Hepatocyte (in vitro differentiated cells): Measurements from ENCODE around the gene ARSI. TPM values are rescaled to one million over a fixed set of nuclear protein-coding genes. Genes with fewer than 3 reads are reported as not detected.

ENCODE experiments used
- DNase-seq: peaks from one replicate; pipeline ENCODE4 v3.0.0-alpha.2; 2016; ENCODE audit warnings: low spot score
- H2AFZ ChIP-seq: fragments of 200-600 bp; sonication (generic); 2 replicates; pipeline ENCODE4 v1.6.0; 2016; ENCODE audit warnings: antibody characterized with exemption, mild to moderate bottlenecking
- H3K27ac ChIP-seq: fragments of 200-600 bp; sonication (generic); 2 replicates; pipeline ENCODE4 v1.5.1; 2016; ENCODE audit warnings: mild to moderate bottlenecking
- H3K27me3 ChIP-seq: fragments of 200-600 bp; sonication (generic); 2 replicates; pipeline ENCODE4 v1.6.1; 2016
- H3K36me3 ChIP-seq: fragments of 200-600 bp; sonication (generic); replicated peaks from 2 replicates; pipeline ENCODE4 v1.5.1; 2016; ENCODE audit warnings: low read depth; ENCODE audit not compliant: insufficient read depth
- H3K4me1 ChIP-seq: fragments of 200-600 bp; sonication (generic); 2 replicates; pipeline ENCODE4 v1.5.1; 2016; ENCODE audit warnings: mild to moderate bottlenecking, moderate library complexity; ENCODE audit not compliant: insufficient read depth
- H3K4me2 ChIP-seq: fragments of 200-600 bp; sonication (generic); 2 replicates; pipeline ENCODE4 v1.6.0; 2016
- H3K4me3 ChIP-seq: fragments of 200-600 bp; sonication (generic); 2 replicates; pipeline ENCODE4 v1.5.1; 2016; ENCODE audit warnings: mild to moderate bottlenecking
- H3K79me2 ChIP-seq: fragments of 200-600 bp; sonication (generic); 2 replicates; pipeline ENCODE4 v1.6.0; 2017; ENCODE audit warnings: mild to moderate bottlenecking
- H3K9me2 ChIP-seq: fragments of 200-600 bp; sonication (generic); replicated peaks from 2 replicates; pipeline ENCODE4 v1.6.0; 2017; ENCODE audit warnings: mild to moderate bottlenecking; ENCODE audit not compliant: insufficient read depth
- H3K9me3 ChIP-seq: fragments of 200-600 bp; sonication (generic); 2 replicates; pipeline ENCODE4 v1.5.1; 2016; ENCODE audit warnings: low read depth, mild to moderate bottlenecking
- H4K20me1 ChIP-seq: fragments of 200-600 bp; sonication (generic); 2 replicates; pipeline ENCODE4 v1.6.0; 2016; ENCODE audit warnings: mild to moderate bottlenecking; ENCODE audit not compliant: insufficient read depth, poor library complexity, severe bottlenecking
- EZH2 ChIP-seq: fragments of 200-600 bp; sonication (generic); IDR thresholded peaks from 2 replicates; pipeline ENCODE4 v1.6.1; 2016; ENCODE audit warnings: antibody characterized with exemption, mild to moderate bottlenecking, borderline replicate concordance
- EZH2phosphoT487 ChIP-seq: fragments of 200-600 bp; sonication (generic); IDR thresholded peaks from one replicate; pipeline ENCODE4 v1.6.1; 2018; ENCODE audit warnings: antibody characterized with exemption, mild to moderate bottlenecking, low read depth, moderate library complexity; ENCODE audit not compliant: unreplicated experiment, severe bottlenecking
- WGBS: methylation state at CpG from one replicate; pipeline ENCODE4 v1.1.6; 2016; ENCODE audit warnings: low lambda C conversion rate; ENCODE audit errors: missing lambda C conversion rate; 5-methylcytosine and 5-hydroxymethylcytosine counted together
- polyA plus RNA-seq: library from polyadenylated mRNA; unstranded; fragments of >200 nt; fragmentation: Nextera tagmentation; extraction: Ambion mirVana; gene quantifications from 2 replicates; pipeline ENCODE4 v1.2.1, GENCODE V29; 2016
- total RNA-seq: library from RNA; depleted of rRNA; stranded (reverse); fragments of >200 nt; gene quantifications from 2 replicates; pipeline ENCODE4 v1.2.3, GENCODE V29; 2014
- TF ChIP-seq, protein P1 (sequence below): fragments of 200-600 bp; sonication (generic); IDR thresholded peaks from 2 replicates; pipeline ENCODE4 v1.5.1; 2016; ENCODE audit warnings: antibody characterized with exemption, mild to moderate bottlenecking; ENCODE audit not compliant: poor library complexity

Gene ARSI
- total and polyA plus RNA-seq, 2 experiments from 2014 or later: 27.1 to 27.9 TPM

DNA sequence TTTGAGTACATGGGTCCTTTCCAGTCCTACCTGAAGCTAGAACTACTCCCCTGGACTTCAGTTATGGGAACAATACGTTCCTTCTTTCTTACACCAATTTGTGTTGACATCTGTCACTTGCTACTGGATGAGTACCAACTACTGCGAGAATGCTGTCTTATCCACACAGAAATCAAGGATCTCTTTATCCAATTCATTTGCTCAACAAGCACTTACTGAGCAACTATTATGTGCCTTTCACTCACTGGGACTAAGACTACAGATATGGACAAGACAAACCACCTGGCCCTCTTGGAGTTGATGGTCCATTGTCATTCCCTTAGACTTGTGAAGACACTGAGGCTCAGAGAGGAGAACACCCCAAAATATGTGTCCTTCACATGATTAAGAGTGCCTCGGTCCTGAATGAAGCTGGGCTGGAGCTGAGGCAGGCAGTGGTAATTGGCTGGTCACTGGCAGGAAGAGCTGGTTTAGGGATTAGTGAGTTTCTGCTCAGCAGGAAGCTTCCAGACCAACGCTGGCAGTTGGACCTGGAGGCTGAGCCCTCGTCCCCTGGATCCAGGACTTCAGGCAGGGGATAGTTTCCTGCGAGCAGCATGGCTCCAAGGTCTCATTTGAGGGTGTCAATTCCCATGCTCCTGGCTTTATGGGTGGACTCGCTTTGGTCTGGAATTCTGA lies 8.4 kb upstream of the ARSI start:
- no peak overlapping the region for H3K27ac ChIP-seq
- H2AFZ ChIP-seq: no peak overlapping the region
- H3K79me2 ChIP-seq: no peaks in the 10 kb centered on the region
- WGBS: 83% methylated on average over 7 of the region's 7 CpGs
- no peak overlapping the region for H3K4me3 ChIP-seq
- H3K4me1 ChIP-seq: no peaks in the 10 kb centered on the region
- H3K36me3 ChIP-seq: no peaks in the 10 kb centered on the region
- no peaks in the 10 kb centered on the region for H4K20me1 ChIP-seq
- no peaks in the 10 kb centered on the region for H3K9me2 ChIP-seq
- no peaks in the 10 kb centered on the region for H3K9me3 ChIP-seq
- TF ChIP-seq EZH2 (no peak), EZH2phosphoT487 (no peak)
- TF ChIP-seq, protein P1, sequence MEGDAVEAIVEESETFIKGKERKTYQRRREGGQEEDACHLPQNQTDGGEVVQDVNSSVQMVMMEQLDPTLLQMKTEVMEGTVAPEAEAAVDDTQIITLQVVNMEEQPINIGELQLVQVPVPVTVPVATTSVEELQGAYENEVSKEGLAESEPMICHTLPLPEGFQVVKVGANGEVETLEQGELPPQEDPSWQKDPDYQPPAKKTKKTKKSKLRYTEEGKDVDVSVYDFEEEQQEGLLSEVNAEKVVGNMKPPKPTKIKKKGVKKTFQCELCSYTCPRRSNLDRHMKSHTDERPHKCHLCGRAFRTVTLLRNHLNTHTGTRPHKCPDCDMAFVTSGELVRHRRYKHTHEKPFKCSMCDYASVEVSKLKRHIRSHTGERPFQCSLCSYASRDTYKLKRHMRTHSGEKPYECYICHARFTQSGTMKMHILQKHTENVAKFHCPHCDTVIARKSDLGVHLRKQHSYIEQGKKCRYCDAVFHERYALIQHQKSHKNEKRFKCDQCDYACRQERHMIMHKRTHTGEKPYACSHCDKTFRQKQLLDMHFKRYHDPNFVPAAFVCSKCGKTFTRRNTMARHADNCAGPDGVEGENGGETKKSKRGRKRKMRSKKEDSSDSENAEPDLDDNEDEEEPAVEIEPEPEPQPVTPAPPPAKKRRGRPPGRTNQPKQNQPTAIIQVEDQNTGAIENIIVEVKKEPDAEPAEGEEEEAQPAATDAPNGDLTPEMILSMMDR: no peak
- H3K4me2 ChIP-seq: no peak overlapping the region
- no peak for DNase-seq
- H3K27me3 ChIP-seq: no peaks in the 10 kb centered on the region

DNA sequence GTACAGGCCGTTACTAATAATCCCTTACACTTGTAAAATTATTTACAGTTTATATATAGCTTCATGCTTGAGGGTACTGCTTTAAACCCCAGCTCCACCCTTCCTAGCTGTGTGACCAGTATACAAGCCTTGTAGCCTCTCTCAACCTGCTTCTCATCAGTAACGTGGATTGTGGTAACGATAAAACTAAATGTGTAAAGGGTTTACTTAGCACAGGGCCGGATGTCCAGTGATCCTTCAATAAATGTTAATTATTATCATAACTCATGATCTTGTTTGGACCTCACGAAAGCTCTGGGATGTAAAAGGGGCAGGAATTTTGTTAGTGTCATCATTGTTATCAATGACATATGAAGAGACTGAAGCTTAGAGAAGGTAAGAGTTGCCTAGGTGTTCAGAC lies 7.5 kb upstream of the ARSI start:
- WGBS: 59% methylated on average over 5 of the region's 5 CpGs
- Histone ChIP-seq H3K36me3 (no peaks in the 10 kb centered on the region), H3K79me2 (no peaks in the 10 kb centered on the region), H3K4me3 (no peak overlapping the region), H3K4me1 (no peaks in the 10 kb centered on the region), H3K9me2 (no peaks in the 10 kb centered on the region), H2AFZ (no peak overlapping the region), H3K27me3 (no peaks in the 10 kb centered on the region), H4K20me1 (no peaks in the 10 kb centered on the region), H3K4me2 (no peak overlapping the region), H3K27ac (no peak overlapping the region), H3K9me3 (no peaks in the 10 kb centered on the region)
- DNase-seq: no peak
- TF ChIP-seq EZH2phosphoT487: no peak
- TF ChIP-seq, protein P1: no peak
- TF ChIP-seq EZH2: no peak

DNA sequence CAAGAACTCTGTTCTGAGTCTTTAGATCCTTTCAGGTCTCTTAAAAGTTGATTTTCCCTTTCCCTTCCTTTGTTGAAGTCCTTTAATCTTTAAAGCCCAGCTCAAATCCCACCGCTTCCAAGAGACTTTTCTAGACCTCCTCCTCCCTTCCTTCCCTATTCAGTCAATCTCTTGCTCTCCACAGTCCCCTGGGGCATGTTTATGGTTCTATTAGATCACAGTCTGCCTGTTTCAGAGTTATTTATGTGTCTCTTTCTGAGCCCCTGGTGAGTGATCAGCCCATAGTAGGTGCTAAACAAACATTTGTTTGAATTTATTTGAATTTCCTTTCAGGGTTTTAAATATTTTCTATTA lies 7.2 kb upstream of the ARSI start:
- no peaks in the 10 kb centered on the region for H3K4me1 ChIP-seq

More for the DNA sequence above, 7.2 kb upstream of the ARSI start:
- no peak for DNase-seq
- H2AFZ ChIP-seq: no peak overlapping the region
- H3K9me2 ChIP-seq: no peaks in the 10 kb centered on the region
- H3K79me2 ChIP-seq: no peaks in the 10 kb centered on the region
- no peak overlapping the region for H3K4me3 ChIP-seq
- no peak overlapping the region for H3K4me2 ChIP-seq
- no peak for TF ChIP-seq EZH2
- TF ChIP-seq EZH2phosphoT487: no peak
- TF ChIP-seq, protein P1: no peak
- WGBS: 59% methylated on average over 1 of the region's 1 CpG
- H4K20me1 ChIP-seq: no peaks in the 10 kb centered on the region
- no peaks in the 10 kb centered on the region for H3K36me3 ChIP-seq
- no peak overlapping the region for H3K27ac ChIP-seq
- H3K27me3 ChIP-seq: no peaks in the 10 kb centered on the region
- H3K9me3 ChIP-seq: no peaks in the 10 kb centered on the region
